A549 (cell line): Measurements from ENCODE around the gene ZDHHC11B.
"Not testable (repeated sequence)": the region's sequence is repeated elsewhere in the genome, so short reads cannot be mapped to it uniquely, and the experiment has no call there.

Source experiments
- CEBPB ChIP-seq, 2 experiments: fragments of >200 bp in 1 of 2; sonication (Bioruptor Twin) in 1 of 2; formaldehyde crosslinking in 1 of 2; IDR thresholded peaks; 2 replicates each; pipeline ENCODE4 v1.6.1; 2012 to 2016
- CHD2 ChIP-seq: fragments of 150-350 bp; IDR thresholded peaks from 2 replicates; pipeline ENCODE4 v1.6.1; 2014; ENCODE audit warnings: low read length; ENCODE audit not compliant: partially characterized antibody
- CTCF ChIP-seq: fragments of >200 bp; sonication (Bioruptor Twin); formaldehyde crosslinking; IDR thresholded peaks from 3 replicates; pipeline ENCODE4 v1.5.1; 2016
- JUN ChIP-seq, 2 experiments: fragments of >200 bp; sonication (Bioruptor Twin); formaldehyde crosslinking; IDR thresholded peaks; 2 replicates in 1 of 2; 3 replicates in 1 of 2; pipeline ENCODE4 v1.6.1; 2016 to 2017
- MAFK ChIP-seq: fragments of 450-650 bp; IDR thresholded peaks from 2 replicates; pipeline ENCODE4 v1.6.1; 2014; ENCODE audit not compliant: partially characterized antibody
- PHF8 ChIP-seq: fragments of 200-600 bp; sonication (generic); IDR thresholded peaks from 2 replicates; pipeline ENCODE4 v1.6.1; 2016; ENCODE audit warnings: low read depth, mild to moderate bottlenecking, antibody characterized with exemption, moderate library complexity, borderline replicate concordance
- POLR2A ChIP-seq: IDR thresholded peaks from 2 replicates; pipeline ENCODE4 v1.6.1; 2012; ENCODE audit warnings: mild to moderate bottlenecking, low read length
- RCOR1 ChIP-seq: fragments of 150-350 bp; IDR thresholded peaks from 2 replicates; pipeline ENCODE4 v1.6.1; 2014; ENCODE audit warnings: antibody characterized with exemption, low read length, low read depth

- TF ChIP-seq CTCF; POLR2A; CEBPB (IDR thresholded peaks at IDR 0.05); JUN (IDR thresholded peaks at IDR 0.05); CHD2; PHF8; MAFK; RCOR1: not testable (repeated sequence)
Measured at GRCh38 chr5:696753-697702, 87.5 kb downstream of the ZDHHC11B start.
